Keratinocyte (primary cell): ENCODE measurements around the gene C22orf39. TPM values are rescaled to one million over a fixed set of nuclear protein-coding genes. Genes with fewer than 3 reads are reported as not detected.

Experiments
- DNase-seq: peaks from one replicate; pipeline ENCODE4 v3.0.0-alpha.2; 2011; ENCODE audit warnings: low read depth, missing footprints, low spot score
- FAIRE-seq: peaks from 2 replicates; lab custom pipeline; 2011; peaks lifted over from hg19 to GRCh38; lab: Jason Lieb, UNC
- H2AFZ ChIP-seq: 2 replicates; pipeline ENCODE4 v1.6.0; 2012; ENCODE audit warnings: low read length, control low read depth, inconsistent platforms; ENCODE audit not compliant: control insufficient read depth
- H3K27ac ChIP-seq: 2 replicates; pipeline ENCODE4 v1.5.1; 2011; ENCODE audit warnings: low read length; ENCODE audit not compliant: control insufficient read depth, insufficient read depth
- H3K27me3 ChIP-seq: 3 replicates; pipeline ENCODE4 v1.6.0; 2011; ENCODE audit warnings: low read length; ENCODE audit not compliant: control insufficient read depth, insufficient read depth; ENCODE audit errors: extremely low read depth
- H3K36me3 ChIP-seq, 2 experiments: 2 replicates in 1 of 2; 3 replicates in 1 of 2; pipeline ENCODE4 v1.5.1; 2011; ENCODE audit warnings: low read length in 2 of 2, mild to moderate bottlenecking in 1 of 2; ENCODE audit not compliant: control insufficient read depth in 2 of 2, insufficient read depth in 2 of 2; ENCODE audit errors: extremely low read depth in 1 of 2
- H3K4me1 ChIP-seq: 3 replicates; pipeline ENCODE4 v1.5.1; 2011; ENCODE audit warnings: low read length; ENCODE audit not compliant: control insufficient read depth, insufficient read depth; ENCODE audit errors: extremely low read depth
- H3K4me2 ChIP-seq: 3 replicates; pipeline ENCODE4 v1.6.0; 2011; ENCODE audit warnings: low read depth, low read length; ENCODE audit not compliant: control insufficient read depth, insufficient read depth; ENCODE audit errors: extremely low read depth
- H3K4me3 ChIP-seq, 3 experiments: fragments of 200-600 bp in 1 of 3; sonication (generic) in 1 of 3; 2 replicates in 2 of 3; 3 replicates in 1 of 3; pipeline ENCODE4 v1.5.1; 2011 to 2016; ENCODE audit warnings: low read length in 3 of 3, mild to moderate bottlenecking in 3 of 3, control low read depth in 2 of 3, inconsistent platforms in 1 of 3, low read depth in 1 of 3, mixed read lengths in 1 of 3, mixed run types in 1 of 3, moderate library complexity in 1 of 3; ENCODE audit not compliant: control insufficient read depth in 2 of 3, insufficient read depth in 2 of 3; ENCODE audit errors: extremely low read depth in 1 of 3
- H3K79me2 ChIP-seq: 2 replicates; pipeline ENCODE4 v1.6.0; 2012; ENCODE audit warnings: low read length; ENCODE audit not compliant: control insufficient read depth, insufficient read depth
- H3K9ac ChIP-seq: 3 replicates; pipeline ENCODE4 v1.6.0; 2011; ENCODE audit warnings: low read length; ENCODE audit not compliant: control insufficient read depth, insufficient read depth; ENCODE audit errors: extremely low read depth
- H3K9me1 ChIP-seq: 3 replicates; pipeline ENCODE4 v1.6.0; 2011; ENCODE audit warnings: low read length; ENCODE audit not compliant: control insufficient read depth, insufficient read depth; ENCODE audit errors: extremely low read depth
- H3K9me3 ChIP-seq: 2 replicates; pipeline ENCODE4 v1.5.1; 2012; ENCODE audit warnings: low read depth, low read length; ENCODE audit not compliant: control insufficient read depth
- H4K20me1 ChIP-seq: 3 replicates; pipeline ENCODE4 v1.6.0; 2011; ENCODE audit warnings: low read length; ENCODE audit not compliant: control insufficient read depth, insufficient read depth; ENCODE audit errors: extremely low read depth
- EZH2 ChIP-seq: IDR thresholded peaks from one replicate; pipeline ENCODE4 v1.6.1; 2012; ENCODE audit warnings: inconsistent platforms, mild to moderate bottlenecking, low read length, moderate library complexity
- dilution Hi-C: fragments of 300-500 bp; cut with MboI; formaldehyde crosslinking; loops from one replicate; pipeline ENCODE4 v1.7.0; 2020; ENCODE audit warnings: low sequenced_read_pairs; ENCODE audit not compliant: extremely low pct_ligation_motif_present
- polyA plus RNA-seq, 5 experiments: library from polyadenylated mRNA; depleted of rRNA in 3 of 5; stranded (reverse) in 3 of 5; stranded (forward) in 1 of 5; unstranded in 1 of 5; fragments of >200 nt; gene quantifications; 1 replicate in 1 of 5; 2 replicates in 3 of 5; 3 replicates in 1 of 5; pipeline versions ENCODE4 v1.2.1 to v1.2.3, GENCODE V29; 2011 to 2012; ENCODE audit warnings: missing spikeins in 2 of 5, low read depth in 1 of 5, low replicate concordance in 1 of 5
- TF ChIP-seq, protein P1 (sequence below), 3 experiments: IDR thresholded peaks in 1 of 3; conservative IDR thresholded peaks in 1 of 3; optimal IDR thresholded peaks in 1 of 3; 2 replicates in 2 of 3; 3 replicates in 1 of 3; pipeline versions ENCODE3 to v1.5.1; 2011; ENCODE audit warnings: low read length in 3 of 3, mild to moderate bottlenecking in 3 of 3, moderate library complexity in 2 of 3, control low read depth in 1 of 3, inconsistent platforms in 1 of 3; ENCODE audit not compliant: insufficient read depth in 2 of 3; ENCODE audit errors: extremely low read depth in 1 of 3

Gene C22orf39
- polyA plus RNA-seq, 1 donor (not counting 4 experiments of a cell fraction or from before 2014, with no cell fraction given): 13.8 TPM

DNA sequence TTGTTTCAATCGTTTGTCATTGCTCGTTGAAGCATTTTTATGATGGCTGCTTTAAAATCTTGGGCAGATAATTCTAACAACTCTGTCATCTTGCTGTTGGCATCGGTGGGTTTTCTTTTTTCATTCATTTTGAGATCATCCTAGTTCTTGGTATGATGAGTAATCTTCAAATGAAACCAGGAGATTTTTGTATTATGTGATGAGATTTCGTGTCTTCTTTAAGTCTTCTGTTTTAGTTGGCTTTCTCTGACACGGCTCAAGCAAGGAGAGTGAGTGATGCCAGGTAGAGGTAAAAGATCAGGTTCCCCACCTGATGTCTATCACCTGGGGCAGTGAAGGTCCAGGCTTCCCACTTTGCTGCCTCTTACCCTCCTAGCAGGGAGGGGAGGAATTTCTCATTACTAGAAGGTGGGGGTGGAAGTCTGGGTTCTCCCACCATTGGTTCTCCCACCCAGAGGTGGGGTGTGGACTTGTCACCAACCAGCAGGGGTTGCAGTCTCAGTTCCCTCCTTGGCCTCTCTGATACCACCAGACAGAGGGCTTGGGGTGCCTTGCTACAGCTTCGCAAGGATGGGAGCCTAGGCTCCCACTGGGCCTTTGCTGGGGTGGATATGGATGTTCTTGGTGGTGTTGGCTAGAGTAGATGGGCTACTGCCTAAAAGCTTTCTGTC lies 45.1 kb upstream of the C22orf39 start:
- Histone ChIP-seq H3K27ac (no peak overlapping the region), H3K4me3 (no peak overlapping the region), H3K4me1 (no peaks in the 10 kb centered on the region), H3K9me3 (no peaks in the 10 kb centered on the region), H2AFZ (no peak overlapping the region), H4K20me1 (no peaks in the 10 kb centered on the region), H3K27me3 (no peaks in the 10 kb centered on the region), H3K9me1 (no peaks in the 10 kb centered on the region), H3K36me3 (peaks cover 0 to 2% of the 10 kb centered on the region in 2 experiments), H3K79me2 (no peaks in the 10 kb centered on the region), H3K4me2 (no peak overlapping the region), H3K9ac (no peak overlapping the region)
- no peak for FAIRE-seq
- DNase-seq: no peak
- dilution Hi-C loops: no loop called here
- no peak for TF ChIP-seq EZH2
- TF ChIP-seq, protein P1, sequence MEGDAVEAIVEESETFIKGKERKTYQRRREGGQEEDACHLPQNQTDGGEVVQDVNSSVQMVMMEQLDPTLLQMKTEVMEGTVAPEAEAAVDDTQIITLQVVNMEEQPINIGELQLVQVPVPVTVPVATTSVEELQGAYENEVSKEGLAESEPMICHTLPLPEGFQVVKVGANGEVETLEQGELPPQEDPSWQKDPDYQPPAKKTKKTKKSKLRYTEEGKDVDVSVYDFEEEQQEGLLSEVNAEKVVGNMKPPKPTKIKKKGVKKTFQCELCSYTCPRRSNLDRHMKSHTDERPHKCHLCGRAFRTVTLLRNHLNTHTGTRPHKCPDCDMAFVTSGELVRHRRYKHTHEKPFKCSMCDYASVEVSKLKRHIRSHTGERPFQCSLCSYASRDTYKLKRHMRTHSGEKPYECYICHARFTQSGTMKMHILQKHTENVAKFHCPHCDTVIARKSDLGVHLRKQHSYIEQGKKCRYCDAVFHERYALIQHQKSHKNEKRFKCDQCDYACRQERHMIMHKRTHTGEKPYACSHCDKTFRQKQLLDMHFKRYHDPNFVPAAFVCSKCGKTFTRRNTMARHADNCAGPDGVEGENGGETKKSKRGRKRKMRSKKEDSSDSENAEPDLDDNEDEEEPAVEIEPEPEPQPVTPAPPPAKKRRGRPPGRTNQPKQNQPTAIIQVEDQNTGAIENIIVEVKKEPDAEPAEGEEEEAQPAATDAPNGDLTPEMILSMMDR (optimal IDR thresholded peaks at IDR 0.05 in 1 of 3, IDR thresholded peaks at IDR 0.05 in 1 of 3, conservative IDR thresholded peaks at IDR 0.05 in 1 of 3; ENCODE audit: extremely low read depth in 1 of 3, insufficient read depth in 2 of 3, low read length in 3 of 3): no peak

DNA sequence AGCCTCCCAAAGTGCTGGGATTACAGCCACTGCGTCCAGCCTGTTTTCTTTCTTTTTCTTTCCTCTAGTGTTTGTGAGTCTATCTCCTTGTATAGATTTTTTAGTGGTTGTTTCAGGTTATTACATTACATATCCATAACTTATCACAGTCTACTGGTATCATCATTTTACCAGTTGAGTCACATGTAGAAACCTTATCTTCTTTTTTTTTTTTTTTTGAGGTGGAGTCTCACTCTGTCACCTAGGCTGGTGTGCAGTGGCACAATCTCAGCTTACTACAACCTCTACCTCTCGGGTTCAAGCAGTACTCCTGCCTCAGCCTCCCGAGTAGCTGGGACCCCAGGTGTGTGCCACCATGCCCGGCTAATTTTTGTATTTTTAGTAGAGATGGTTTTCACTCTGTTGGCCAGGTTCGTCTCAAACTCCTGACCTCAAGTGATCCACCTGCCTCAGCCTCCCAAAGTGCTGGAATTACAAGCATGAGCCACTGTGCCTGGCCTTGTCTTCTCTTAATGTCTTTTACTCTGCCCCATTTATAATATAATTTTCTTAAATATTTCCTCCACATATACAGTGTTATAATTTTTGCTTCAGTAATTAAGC lies 43.2 kb upstream of the C22orf39 start:
- Histone ChIP-seq H2AFZ (no peak overlapping the region), H3K9ac (no peak overlapping the region), H3K9me3 (no peaks in the 10 kb centered on the region), H3K9me1 (no peaks in the 10 kb centered on the region), H3K27me3 (no peaks in the 10 kb centered on the region), H3K4me3 (no peak overlapping the region), H3K27ac (no peak overlapping the region), H3K4me1 (no peaks in the 10 kb centered on the region), H4K20me1 (no peaks in the 10 kb centered on the region), H3K36me3 (peaks cover 0 to 2% of the 10 kb centered on the region in 2 experiments), H3K4me2 (no peak overlapping the region), H3K79me2 (no peaks in the 10 kb centered on the region)
- DNase-seq (no peak), FAIRE-seq (no peak)
- TF ChIP-seq, protein P1 (optimal IDR thresholded peaks at IDR 0.05 in 1 of 3, IDR thresholded peaks at IDR 0.05 in 1 of 3, conservative IDR thresholded peaks at IDR 0.05 in 1 of 3; ENCODE audit: extremely low read depth in 1 of 3, insufficient read depth in 2 of 3, low read length in 3 of 3): no peak
- dilution Hi-C loops: no loop called here
